GM19467 (cell line): ENCODE results near the gene SDHB.
"Not testable (repeated sequence)": the region's sequence is repeated elsewhere in the genome, so short reads cannot be mapped to it uniquely, and the experiment has no call there.

ENCODE experiments used
- ATAC-seq: cut with Tn5 transposase; IDR thresholded peaks from one replicate; pipeline ENCODE4 v1.9.1; 2021; ENCODE audit warnings: mild to moderate bottlenecking, moderate library complexity; ENCODE audit not compliant: unreplicated experiment

Gene SDHB

DNA sequence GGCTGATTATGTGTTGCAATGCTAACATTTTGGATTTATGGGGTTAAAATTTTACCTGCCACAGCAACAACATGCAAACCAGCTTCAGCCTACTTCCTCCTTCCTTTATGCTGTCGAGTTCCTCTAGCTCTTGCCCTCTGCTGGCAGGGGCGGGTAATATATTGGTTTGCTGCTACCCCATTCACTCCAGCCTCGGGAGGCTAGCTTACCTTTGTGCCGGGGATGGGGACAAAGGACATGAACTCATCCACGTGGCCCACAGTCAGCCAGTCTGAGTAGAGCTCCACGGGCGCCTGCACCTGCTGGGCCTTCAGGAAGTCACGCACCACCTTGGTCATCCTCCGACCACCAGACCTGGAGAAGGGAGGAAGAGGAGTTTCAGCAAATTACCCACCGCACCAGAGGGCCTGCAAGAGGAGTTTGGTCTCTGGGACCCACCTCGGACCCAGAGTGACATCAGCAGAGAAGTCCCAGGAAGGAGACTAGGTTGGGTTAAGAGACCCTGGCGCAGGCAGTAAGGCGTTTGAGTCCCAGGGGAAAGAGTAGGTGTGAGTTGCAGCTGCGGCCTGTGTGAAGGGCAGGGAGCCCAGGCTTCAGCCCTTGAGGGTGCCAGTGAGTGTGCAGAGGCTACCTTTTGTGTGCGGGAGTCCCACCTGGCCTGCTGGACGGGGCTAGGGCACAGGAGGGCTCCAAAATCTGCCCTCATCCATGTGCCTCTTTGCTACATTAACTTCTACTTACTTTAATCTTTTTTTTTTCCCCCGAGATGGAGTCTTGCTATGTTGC is 21.8 kb upstream of the SDHB start:
- no peak for ATAC-seq

DNA sequence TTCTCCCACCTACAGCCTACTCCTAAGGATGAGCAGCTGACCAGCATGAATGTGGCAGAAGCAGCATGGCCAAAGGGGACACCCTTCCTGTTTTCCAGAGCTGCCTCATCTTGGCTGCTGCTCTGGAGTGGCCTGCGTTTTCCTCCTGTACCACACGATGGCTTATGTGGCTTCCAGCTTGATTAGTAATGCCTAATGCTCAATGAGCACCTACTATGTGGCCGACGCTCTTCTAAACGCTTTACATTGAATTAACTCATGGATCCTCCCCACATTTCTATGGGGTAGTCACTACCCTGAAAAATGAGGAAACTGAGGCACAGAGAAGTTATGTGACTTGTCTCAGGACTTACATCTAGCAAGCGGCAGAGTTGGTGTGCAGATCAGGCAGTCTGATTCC is 18.0 kb upstream of the SDHB start:
- ATAC-seq = no peak

DNA sequence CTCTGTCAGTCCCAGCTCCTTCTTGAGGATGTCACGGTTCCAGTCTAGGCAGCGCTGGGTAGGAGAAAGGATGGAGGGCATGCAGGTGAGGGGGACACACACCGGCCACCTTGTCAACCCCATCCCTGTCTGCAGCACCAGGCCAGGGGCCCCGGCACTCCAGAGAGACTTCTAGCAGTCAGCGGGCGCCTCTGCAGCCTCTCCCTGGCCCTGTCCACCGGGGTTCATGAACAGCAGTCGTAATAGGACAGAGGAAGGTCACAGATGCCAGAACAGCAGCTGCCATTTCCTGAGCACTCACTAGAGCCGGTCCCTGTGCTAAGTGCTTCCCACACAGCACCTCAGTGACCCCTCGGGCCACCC is 16.3 kb upstream of the SDHB start:
- no peak for ATAC-seq

DNA sequence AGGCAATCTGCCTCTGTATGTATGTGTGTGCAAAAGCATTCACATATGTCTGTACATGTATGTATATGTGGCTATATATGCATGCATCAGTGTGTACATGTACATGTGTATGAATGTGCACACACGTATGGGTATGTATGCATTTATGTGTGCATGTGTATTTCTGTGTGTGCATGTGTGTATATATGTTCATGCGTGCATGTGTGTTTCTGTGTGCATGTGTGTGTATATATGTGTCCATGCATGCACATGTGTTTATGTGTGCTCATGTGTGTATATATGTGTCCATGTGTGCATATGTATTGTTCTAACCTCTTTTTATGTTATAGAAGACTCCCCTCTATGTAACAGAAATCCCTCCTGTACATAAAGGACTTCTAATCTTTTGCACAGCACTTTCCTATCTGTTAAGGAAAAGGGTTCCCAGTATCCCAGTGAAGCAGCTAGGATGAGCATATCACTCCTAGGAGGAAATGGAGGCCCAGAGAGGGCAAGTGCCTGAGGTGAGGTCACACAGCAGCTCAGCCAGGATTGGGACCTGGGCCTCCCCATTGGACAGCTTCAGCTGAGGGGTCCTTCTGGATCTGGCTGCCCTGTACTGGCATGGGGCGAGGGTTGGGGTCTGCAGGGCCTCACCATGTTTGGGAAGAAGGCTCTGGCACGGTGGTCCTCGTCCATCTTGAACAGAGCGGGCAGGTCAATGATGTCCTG is 15.8 kb upstream of the SDHB start:
- ATAC-seq = no peak

DNA sequence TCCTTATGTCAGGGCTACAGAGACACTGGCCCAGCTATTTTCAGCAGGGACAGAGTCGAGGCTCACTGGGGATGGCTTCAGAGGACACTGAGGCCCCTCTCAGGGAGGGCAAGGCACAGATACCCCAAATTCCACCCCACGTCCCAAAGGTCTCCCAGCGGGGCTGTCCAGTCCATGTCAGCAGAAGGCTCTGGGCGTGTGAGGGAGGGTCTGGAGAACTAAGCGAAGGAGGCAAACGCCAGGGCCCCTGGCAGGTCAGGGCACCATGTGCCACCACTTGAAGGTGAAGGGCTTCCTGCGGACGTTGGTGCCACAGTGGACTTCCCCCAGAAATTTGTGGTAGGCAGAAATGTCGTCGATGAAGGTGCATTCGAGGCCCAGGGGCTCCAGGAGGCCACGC is 15.0 kb upstream of the SDHB start:
- ATAC-seq = no peak

DNA sequence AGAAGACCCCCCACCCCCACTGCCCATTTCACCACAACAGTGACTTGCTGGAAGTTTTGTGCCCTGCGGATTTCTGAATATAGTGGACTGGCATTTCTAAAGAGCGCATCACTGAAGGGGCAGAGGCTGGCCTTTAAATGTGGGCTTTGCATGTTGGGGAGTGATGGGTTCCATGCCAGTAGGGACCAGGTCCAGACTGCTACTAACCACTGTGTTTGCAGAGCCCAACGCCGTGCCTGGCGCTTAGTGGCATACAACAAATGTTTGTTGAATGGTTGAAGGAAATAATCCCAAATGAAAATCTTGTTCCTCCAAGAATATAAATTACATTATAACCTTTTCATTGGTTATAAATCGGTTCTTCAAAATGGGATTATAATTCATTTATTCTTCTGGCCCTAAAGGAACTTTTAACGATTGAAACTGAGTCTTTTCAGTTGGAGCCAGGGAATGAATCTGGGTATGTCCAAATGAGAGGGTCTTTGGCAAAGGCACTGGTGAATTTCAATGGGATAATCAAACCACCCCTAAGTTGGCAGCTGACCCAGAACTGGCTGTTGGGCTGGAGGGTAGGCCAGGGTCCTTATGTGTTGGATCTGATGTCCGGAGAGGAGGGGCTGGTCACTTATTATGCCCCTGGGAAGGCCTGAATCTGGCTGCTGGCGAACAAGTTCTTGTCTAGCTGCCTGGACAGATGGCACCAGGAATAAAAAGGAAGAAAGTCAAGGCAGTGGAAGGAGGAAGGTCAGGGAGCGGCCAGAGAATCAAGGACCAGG is 13.8 kb upstream of the SDHB start:
- ATAC-seq = no peak

DNA sequence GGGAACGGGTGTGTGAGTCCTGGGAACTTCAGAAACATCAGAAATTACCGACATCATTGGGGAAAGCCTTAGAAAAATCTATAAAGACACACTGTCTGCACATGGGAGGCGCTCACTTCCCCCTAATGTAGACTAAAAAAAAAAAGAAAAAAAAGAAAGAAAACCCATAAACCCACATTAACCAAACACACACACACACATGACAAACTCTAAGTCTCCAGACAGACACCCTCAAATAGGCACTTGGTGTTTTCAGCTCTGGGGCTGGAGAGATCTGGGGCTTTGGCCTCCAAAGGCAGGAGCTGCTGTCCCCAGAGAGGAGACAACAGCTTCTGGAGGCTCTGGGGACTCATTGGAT is 13.2 kb upstream of the SDHB start:
- ATAC-seq = no peak

DNA sequence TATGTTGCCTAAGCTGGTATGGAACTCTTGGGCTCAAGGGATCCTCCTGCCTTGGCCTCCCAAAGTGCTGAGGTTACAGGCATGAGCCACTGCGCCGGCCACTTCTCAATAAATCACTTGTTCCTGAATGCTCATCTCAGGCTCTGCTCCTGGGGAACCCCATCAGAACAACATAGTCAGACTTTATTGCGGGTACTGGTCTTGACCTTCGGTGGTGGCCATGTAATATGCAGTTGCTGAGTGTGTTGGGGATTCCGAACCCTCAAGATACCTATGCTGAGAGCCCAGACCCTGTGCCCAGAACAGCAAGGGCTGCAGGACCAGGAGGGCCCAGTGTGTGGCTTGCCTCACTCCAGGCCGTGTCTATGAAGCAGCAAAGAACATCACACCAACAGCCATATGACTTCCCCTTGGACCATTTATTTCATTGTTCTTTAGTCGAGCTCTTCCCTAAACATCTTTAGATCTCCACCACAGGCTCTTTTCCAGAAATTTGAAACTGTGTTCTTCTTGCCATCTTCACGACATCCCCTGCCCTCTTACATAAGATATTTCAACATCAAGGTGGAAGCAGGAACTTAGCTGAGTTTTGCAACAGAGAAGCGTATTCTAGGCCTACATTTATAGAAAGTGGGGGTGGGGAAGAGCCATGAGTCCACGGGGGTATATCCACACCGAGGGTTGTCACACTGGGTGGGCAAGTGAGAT is 12.7 kb upstream of the SDHB start:
- no peak for ATAC-seq

DNA sequence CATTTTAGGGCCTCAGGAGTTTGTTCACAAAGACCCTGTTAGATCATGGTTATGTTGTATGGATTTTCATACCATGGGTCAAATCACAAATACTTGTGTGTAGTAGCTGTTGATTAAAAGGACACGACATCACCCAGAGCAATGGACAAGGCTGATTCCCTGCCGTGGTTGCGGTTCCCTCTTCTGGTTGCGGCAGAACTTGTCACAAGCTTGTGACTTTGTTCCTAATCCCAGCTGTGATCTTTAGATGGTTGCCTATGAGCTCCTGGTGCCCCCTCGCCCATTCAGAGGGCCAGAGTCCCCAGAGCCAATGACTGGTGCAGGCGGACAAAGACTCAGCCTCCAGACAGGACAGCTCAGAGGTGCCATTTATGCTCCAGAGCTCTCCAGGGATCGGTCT is 11.8 kb upstream of the SDHB start:
- ATAC-seq = no peak

DNA sequence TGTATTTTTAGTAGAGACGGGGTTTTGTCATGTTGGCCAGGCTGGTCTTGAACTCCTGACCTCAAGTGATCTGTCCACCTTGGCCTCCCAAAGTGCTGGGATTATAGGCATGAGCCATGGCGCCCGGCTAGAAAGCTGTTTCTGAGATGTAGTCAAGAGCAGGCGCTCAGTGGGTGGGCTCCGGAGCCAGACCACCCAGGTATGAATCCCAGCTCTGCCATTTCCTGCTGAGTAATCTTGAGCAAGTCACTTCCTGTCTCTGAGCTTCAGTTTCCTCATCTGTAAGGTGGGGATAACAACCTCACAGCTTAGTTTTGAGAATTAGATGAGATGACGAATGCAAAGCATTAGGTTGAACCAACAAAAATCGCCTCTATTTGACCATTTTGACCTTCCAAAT is 8.9 kb upstream of the SDHB start:
- ATAC-seq = not testable (repeated sequence)

DNA sequence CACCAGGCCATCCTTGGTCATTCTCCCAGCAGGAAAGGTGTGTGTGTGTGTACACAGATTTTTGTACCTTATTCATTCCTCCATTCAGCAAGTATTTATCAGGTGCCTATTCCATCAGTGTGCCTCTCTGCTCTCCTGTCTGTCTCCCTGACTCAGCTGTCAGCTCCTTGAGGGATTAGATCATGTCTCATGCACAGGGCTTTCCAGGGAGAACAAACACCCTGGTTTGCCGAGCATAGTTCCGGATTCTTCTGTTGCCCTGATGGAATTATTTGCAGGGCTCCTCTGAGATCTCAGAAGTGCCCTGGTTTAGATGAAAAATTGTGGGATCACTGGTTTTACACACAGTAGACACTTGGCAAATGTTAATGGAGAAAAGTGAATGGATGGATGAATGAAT is 8.1 kb upstream of the SDHB start:
- ATAC-seq = no peak

DNA sequence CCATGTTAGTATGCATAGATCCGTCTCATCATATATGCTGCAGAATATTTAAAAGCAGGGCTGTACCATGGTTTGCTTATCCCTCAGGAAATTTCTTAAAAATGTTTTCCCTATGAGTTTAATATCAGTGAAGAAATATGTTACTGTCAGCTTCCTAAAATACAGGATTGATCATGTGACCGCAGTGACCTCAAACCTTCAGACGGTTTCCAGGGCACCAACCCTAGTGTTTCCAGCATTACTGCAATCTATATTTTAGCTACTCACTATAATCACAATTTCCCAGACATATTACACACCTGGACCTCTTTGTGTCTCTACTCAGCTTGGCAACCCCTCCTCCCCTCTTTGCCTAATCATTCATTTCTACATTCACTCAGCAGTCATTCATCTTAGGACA is 7.7 kb upstream of the SDHB start:
- ATAC-seq = no peak

DNA sequence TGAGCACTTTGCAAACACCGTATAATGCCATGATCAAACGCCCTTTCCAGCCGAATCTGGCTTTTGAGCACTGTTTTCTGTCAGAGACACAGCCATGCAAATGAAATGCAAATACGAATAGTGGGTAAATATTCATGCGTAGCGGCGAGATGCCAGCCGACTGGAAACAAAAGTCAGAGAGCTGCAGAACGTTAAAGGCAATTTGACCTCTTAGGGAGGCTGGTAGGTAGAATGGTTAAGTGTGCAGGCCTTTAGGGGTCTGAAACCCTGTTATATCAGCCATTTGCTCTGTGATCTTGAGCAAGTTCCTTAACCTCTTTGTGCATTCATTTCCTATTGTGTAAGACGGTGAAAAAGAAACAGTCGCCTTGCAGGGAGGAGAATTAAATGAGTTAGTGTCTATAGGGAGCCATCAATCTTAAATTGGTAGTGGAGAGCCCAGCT is 6.5 kb upstream of the SDHB start:
- ATAC-seq = no peak

DNA sequence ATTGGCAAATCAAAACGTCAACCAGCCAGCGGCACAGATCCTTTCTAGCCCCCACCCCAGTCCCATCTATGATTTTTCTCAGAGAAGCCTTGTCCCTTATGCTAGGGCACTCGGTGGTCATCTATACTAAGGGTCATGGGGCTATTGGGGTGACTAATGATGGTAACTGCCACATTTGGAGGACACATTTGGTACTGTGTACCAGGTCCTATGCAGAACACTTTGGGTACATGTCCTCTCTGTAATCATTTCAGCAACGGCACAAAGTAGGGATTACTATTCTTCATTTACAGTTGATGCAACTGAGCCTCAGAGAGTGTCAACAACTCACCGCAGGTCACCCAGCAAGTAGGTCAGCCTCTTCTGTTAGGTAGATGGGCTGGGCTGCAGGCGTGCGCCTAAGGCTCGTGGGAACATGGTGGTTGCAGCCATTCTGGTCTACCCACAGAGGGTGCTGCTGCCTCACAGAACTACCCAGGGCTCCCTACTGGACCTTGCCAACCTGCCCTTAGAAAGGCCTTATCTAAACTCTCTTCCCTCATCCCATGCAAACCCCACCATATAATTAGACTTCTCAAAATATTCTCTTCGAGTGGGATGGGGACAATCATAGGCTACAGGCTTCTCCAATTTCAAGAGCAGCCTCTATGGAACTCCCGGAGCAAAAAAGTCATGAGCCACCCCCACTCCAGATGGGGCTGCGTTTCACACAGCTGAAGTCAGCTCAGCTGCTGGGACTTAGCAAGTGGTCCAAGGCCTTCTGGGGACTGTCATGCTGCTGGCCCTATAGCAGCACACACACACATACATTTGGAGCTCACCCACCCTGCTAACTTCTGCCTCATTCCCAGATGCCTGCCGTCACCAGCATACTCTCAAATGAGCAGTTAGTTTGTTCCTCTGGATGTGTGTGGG is 5.8 kb upstream of the SDHB start:
- peak; percentile 59 for ATAC-seq

DNA sequence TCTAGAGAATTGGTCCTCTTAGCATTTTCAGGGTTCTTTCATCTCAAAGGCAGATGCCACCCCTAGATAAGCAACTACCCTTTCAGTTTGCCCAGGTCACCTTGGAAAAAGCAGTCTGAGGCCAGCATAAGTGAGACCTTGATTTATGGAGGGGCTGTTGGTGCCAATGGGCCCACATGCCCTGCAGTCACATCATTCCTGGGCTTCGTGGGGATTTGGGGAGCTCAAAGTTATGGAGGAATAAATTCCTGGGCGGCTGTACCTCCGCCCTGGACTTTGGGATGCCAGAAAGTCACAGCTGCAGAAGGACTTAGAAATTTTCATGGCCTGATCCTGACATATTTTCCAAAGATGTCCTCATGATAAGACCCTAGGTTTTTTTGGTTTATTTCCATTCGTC is 2.7 kb upstream of the SDHB start:
- no peak for ATAC-seq

DNA sequence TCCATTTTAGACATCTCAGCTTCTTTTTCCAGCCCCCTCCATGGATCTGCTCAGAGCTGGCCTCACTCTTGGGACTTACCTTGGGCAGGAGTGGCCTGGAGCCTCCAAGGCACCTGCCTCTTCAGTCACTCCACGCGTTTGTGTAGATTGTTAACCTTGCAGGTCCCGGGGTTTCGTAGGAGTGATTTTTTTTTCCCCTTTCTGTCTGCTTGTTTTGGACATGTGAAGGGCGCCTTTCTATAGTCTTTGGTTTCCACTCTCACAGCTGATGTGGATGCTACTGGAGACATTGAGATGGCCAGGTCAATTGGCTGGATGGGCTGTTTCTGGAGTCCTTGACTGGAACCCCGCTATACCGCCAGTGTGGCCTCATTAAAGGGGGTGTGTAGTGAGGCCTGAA is 2.0 kb upstream of the SDHB start:
- ATAC-seq = no peak

DNA sequence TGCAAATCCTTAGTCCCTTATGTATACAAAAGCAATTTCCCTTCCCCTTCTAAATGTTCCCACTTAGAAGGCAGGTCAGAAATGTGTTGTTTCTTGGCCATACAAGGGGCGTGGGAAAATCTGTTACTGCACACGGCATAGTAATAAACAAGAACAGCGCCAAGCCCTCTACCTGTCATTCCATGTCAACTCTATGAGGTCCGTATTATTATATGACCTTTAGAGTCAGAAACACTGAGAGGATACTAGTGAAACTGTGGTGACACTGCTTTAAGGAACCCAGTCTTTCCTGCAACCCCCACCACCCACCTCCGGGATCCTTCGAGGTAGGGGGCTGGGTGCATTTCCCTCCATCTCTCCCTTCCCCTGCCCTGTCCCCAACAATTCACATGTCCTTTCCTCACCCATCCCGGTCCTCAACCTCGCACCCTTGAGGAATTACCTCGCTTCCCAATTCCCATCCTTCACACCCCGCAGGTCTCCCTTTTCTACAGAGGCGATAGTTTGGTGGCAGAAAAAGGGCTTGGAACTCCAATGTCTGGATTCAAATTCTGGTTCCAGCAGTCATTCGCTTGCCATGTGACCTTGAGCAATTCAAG is 647 bp downstream of the SDHB start:
- ATAC-seq = no peak

DNA sequence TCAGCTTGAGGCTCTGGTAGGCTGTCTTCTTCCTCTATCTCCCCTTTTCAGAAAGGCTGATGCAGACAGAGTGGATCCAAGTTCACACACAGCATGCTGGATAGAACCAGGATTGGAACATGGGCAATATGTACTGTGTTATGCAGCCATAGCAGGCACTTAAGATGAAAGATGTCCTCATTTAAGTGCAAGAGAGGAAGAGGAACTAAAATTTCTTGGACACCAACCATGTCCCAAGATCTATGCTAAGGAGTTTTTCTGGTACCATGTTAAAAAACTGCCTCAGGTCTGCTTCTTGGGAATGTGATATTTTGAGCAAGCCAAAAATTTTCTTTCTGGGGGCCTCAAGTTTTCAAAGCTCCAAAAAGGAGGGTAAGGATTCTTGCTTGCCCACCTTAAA is 1.2 kb downstream of the SDHB start:
- ATAC-seq = no peak

DNA sequence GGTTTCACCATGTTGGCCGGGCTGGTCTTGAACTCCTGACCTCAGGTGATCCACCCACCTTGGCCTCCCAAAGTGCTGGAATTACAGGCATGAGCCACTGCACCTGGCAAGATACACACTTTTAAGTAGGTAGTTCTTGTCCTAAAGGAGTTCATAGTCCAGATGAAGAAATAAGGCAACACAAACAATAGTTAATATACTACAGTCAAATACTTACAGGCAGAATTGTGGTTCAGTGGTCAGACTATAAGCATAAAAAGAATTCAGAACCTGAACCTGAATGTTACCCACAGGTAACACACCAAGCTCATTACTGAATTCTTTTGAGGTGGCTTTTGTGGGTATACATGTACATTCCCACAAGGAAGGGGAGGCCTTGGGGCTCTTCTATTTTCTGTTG is 1.8 kb downstream of the SDHB start:
- ATAC-seq = no peak

DNA sequence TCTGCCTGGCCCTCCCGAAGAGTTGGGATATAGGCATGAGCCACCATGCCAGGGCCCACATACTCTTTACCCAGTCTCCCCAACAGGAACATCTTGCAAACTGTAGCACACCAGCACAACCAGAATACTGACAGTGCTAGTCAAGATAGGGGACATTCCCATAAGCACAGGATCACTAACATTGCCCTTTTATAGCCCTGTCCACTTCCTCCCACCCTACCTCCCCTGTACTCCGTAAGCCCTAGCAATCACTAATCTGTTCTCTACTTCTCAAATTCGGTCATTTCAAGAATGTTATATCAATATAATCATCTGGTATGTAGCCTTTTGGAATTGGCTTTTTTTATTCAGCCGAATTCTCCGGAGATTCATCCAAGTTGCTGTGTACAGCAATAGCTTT is 5.9 kb downstream of the SDHB start:
- ATAC-seq = no peak
